HFFc6 (cell line): ENCODE data around the gene KCNK7. TPM values are rescaled to one million over a fixed set of nuclear protein-coding genes. Genes with fewer than 3 reads are reported as not detected.

Source experiments
- DNase-seq: peaks from one replicate; pipeline ENCODE4 v3.0.0-alpha.2; 2018
- H3K27ac Mint-ChIP-seq: 2 replicates; pipeline ENCODE4 v1.8.0; 2020; ENCODE audit warnings: mild to moderate bottlenecking, mixed read lengths
- H3K27me3 Mint-ChIP-seq: 2 replicates; pipeline ENCODE4 v1.8.0; 2021; ENCODE audit warnings: mild to moderate bottlenecking, moderate library complexity, mixed read lengths; ENCODE audit not compliant: insufficient read depth
- H3K36me3 Mint-ChIP-seq: 2 replicates; pipeline ENCODE4 v1.8.0; 2021; ENCODE audit warnings: low read depth, mixed read lengths
- H3K4me1 Mint-ChIP-seq: 2 replicates; pipeline ENCODE4 v1.8.0; 2020; ENCODE audit warnings: low read depth, mixed read lengths
- H3K4me3 Mint-ChIP-seq: 2 replicates; pipeline ENCODE4 v1.8.0; 2020; ENCODE audit warnings: mild to moderate bottlenecking, moderate library complexity, mixed read lengths
- H3K9me3 Mint-ChIP-seq: 2 replicates; pipeline ENCODE4 v1.8.0; 2020; ENCODE audit warnings: mild to moderate bottlenecking, mixed read lengths
- CTCF ChIP-seq: fragments of 200-600 bp; sonication (generic); IDR thresholded peaks from 2 replicates; pipeline ENCODE4 v1.5.0; 2021; ENCODE audit warnings: antibody characterized with exemption, mild to moderate bottlenecking
- total RNA-seq, 6 experiments: library from RNA; stranded (reverse); fragmentation: NEBNext Ultra II Directional; extraction: Animal tissue kit (Norgen Biotek cat#: 25700); gene quantifications; 2 replicates in 1 of 6; 3 replicates in 5 of 6; pipeline ENCODE4 v1.2.3, GENCODE V29; 2021

KCNK7 gene
- total RNA-seq, 6 experiments from 2014 or later = 0.16 to 0.31 (median 0.30) TPM; not detected in 3

GRCh38 chr11:65623852-65624616 lies 28.4 kb upstream of the KCNK7 start:
- Mint-ChIP-seq H3K4me3 (no peak overlapping the region), H3K4me1 (no peaks in the 10 kb centered on the region), H3K9me3 (no peaks in the 10 kb centered on the region), H3K36me3 (peaks cover 4% of the 10 kb centered on the region; the same call in 1 of the 2 replicates), H3K27ac (no peak overlapping the region), H3K27me3 (no peaks in the 10 kb centered on the region)
- DNase-seq = no peak
- no peak for TF ChIP-seq CTCF

- no peak overlapping the region for H3K4me3 Mint-ChIP-seq
- H3K4me1 Mint-ChIP-seq = no peaks in the 10 kb centered on the region
- DNase-seq = no peak
- H3K27me3 Mint-ChIP-seq = no peaks in the 10 kb centered on the region
- no peak overlapping the region for H3K27ac Mint-ChIP-seq
- no peaks in the 10 kb centered on the region for H3K9me3 Mint-ChIP-seq
- H3K36me3 Mint-ChIP-seq = peaks cover 4% of the 10 kb centered on the region; the same call in 1 of the 2 replicates
- no peak for TF ChIP-seq CTCF
These were observed 27.6 kb upstream of the KCNK7 start for GRCh38 chr11:65623177-65623576.

GRCh38 chr11:65622011-65622410 lies 26.4 kb upstream of the KCNK7 start:
- no peaks in the 10 kb centered on the region for H3K9me3 Mint-ChIP-seq
- H3K36me3 Mint-ChIP-seq = peaks cover 5% of the 10 kb centered on the region; the same call in 1 of the 2 replicates
- H3K4me1 Mint-ChIP-seq = peaks cover 2% of the 10 kb centered on the region
- H3K27me3 Mint-ChIP-seq = peaks cover 1% of the 10 kb centered on the region; the same call in 1 of the 2 replicates
- DNase-seq = no peak
- no peak overlapping the region for H3K27ac Mint-ChIP-seq
- no peak for TF ChIP-seq CTCF
- H3K4me3 Mint-ChIP-seq = no peak overlapping the region

GRCh38 chr11:65621460-65621859 lies 25.9 kb upstream of the KCNK7 start:
- no peak overlapping the region for H3K4me3 Mint-ChIP-seq
- H3K4me1 Mint-ChIP-seq = peaks cover 8% of the 10 kb centered on the region
- H3K9me3 Mint-ChIP-seq = no peaks in the 10 kb centered on the region
- H3K27ac Mint-ChIP-seq = no peak overlapping the region
- H3K36me3 Mint-ChIP-seq = peaks cover 11% of the 10 kb centered on the region
- no peak for DNase-seq
- TF ChIP-seq CTCF = no peak
- H3K27me3 Mint-ChIP-seq = peaks cover 1% of the 10 kb centered on the region

GRCh38 chr11:65620666-65621065 lies 25.1 kb upstream of the KCNK7 start:
- Mint-ChIP-seq H3K4me1 (peaks cover 10% of the 10 kb centered on the region), H3K27me3 (peaks cover 1% of the 10 kb centered on the region), H3K4me3 (no peak overlapping the region), H3K9me3 (no peaks in the 10 kb centered on the region), H3K36me3 (peaks cover 14% of the 10 kb centered on the region), H3K27ac (no peak overlapping the region)
- no peak for DNase-seq
- TF ChIP-seq CTCF = no peak
